GM19328 (cell line): ENCODE measurements around the gene HDAC4.

Source experiments
- ATAC-seq: cut with Tn5 transposase; IDR thresholded peaks from one replicate; pipeline ENCODE4 v1.9.1; 2021; ENCODE audit warnings: mild to moderate bottlenecking, moderate library complexity; ENCODE audit not compliant: unreplicated experiment

The HDAC4 gene

DNA sequence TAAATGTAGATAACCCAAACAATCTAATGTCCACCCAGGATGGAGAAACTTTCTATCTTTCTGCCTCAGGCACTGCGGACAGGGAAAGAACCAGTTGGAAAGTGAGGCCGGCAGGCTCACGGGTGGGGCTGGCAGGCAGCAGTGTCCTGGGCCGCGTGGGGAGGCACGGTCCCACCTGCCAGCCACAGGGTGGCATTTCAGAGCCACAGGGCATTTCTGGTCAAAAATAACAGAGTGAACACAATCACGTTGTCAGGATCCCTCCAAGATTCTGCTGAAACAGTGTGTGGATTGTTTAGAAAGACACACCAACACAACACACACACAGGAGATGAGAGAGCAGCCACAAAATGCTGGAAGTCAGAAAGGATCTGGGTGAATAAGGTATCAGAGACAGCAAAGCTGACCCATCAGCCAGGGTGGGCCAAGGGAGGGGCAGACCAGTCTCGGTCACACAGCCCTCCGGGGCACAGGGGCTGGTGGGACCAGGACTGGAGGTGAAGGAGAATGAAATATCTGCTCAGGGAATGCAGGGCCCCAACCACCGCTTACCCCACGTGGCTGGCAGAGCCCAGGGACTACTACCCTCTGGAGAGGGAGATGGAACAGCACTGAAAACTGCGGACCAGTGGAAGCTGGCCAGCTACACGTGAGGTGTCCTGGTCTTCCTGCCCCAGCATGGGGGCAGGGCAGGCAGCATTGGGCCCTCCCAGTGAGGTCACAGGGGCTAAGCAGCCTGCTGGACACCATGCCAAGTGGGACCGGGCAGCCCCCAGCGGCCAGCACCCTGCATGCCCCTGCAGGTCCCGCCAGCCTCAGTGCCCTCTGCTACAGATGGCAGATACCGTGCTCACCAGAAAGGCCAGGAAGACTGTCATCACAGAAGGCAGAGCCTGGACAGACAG lies 173.9 kb downstream of the HDAC4 start:
- no peak for ATAC-seq

DNA sequence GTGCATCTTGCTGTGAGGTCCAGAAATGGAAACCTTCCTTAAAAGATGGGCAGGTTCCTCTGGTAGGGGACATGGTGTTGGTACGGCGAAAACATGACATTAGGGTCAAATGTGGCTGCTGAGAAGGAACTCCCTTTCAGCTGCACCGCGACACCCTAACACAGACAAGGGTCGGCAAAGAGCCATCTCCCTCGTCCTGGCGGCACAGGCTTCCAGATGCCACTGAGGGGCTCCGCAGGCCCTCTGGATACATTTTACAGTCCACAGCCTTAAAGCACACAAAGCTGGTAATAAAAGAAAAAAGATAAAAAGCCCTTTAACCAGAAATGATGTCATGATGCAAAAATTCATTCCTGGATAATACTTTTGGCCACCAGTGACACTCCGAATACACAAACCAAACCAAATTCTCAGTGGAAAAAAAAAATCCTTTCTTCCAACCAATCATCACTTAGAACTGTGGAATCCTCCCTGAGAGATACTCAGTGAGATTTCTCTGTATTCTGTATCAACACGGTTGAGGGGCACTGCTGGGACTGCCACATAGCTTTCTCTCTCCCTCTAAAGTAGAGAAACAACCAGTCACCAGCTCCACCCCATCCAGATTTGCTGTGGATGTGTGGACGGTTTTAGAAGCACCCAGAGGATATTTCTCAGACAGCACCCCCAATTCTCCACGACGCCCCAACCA lies 174.8 kb downstream of the HDAC4 start:
- ATAC-seq: no peak

DNA sequence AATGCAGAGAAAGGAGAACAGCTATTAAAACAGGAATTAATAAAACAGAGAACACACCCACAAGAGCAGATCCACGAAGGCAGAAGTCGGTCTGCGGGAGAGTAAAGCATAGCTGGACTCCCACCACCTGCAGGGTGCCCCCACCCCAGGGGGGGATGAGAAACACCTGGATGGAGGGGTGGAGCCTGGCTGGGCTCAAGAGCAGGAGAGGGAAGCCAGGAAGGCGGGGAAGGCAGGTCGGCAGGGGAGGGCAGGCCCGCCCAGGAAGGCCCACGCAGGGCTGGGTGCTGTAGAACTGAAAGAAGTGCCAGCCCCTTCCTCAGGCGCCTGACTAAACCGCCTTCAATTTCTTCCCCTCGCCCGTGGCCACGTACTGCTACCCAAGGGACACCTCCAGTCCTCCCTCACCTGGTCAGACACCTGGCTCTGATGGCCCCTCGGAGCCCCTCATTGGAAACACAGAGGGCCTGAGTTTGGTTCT lies 175.4 kb downstream of the HDAC4 start:
- ATAC-seq: no peak

DNA sequence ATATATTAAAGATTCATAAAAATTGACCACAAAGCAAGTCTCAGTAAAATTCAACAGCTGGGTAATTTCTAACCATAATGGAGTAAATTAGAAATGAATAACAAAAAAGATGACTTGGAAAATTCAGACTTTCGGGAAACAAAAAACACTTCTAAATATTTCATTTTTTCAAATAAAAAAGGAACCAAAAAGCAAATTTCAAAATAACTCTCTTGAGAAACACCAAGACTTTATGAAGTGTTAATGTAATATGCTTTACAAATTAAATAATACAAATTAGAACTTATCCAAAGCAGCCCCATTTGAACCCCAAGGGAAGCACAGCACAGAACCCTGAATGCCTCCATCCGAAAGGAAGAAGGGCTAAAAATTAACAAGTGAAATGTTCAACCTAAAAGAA lies 175.9 kb downstream of the HDAC4 start:
- no peak for ATAC-seq

DNA sequence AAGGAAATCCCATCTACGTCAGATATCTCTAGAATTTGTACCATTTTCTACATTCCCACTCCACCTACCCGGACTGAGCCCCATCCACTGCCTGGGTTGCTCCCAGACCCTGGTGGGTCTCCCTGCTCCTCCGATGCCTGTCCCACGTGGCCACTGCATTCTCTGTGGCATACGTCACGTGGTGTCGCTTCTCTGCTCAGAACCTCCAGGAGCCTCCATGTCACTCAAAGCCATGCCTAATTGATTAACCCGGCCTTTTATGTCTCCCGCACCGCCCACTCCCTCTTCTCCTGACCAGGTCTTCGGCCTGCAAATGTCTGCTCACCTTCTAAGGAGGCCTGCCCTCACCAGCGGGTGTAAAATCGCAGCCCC lies 176.6 kb downstream of the HDAC4 start:
- ATAC-seq: no peak

DNA sequence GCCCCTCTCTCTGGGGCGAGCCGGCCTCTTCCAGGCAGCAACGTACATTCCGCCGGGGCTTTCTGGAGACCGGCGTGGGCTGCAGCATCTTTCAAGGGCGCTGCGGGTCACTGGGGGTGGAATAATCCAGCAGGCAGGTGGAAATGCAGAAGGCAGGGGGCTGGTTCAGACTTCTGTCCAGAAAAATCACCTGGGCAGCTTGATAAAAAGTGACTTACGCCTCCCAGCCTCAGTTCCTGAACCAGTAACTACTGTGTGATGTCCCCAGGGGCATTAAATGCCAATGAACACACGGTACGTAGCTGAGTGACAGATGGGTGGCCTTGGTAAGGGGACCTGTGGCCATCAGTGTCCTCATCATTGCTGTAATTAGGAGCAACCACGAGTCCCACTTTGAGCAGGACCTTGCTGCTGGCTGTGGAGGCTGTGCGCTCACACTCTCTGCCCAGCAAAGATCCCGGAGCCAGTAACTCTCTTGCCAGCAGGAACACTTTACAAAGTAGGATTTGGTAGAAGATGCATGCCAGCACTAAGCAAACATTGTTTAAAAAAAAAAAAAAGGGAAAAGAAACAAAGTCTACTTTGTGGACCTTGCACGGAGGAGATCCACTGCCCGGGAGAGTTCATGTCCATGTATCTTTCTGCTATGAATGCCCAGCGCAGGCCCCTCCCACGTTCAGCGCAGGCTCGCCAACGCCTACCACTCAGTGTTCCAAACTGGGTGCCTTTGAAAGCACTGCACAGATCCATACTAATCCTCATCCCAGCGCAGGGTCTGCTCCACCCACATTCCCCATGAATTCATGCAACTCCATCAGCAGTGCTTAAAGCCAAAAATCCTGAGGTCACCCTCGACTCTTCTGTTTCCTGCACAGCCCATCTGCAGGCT lies 177.3 kb downstream of the HDAC4 start:
- ATAC-seq: no peak

DNA sequence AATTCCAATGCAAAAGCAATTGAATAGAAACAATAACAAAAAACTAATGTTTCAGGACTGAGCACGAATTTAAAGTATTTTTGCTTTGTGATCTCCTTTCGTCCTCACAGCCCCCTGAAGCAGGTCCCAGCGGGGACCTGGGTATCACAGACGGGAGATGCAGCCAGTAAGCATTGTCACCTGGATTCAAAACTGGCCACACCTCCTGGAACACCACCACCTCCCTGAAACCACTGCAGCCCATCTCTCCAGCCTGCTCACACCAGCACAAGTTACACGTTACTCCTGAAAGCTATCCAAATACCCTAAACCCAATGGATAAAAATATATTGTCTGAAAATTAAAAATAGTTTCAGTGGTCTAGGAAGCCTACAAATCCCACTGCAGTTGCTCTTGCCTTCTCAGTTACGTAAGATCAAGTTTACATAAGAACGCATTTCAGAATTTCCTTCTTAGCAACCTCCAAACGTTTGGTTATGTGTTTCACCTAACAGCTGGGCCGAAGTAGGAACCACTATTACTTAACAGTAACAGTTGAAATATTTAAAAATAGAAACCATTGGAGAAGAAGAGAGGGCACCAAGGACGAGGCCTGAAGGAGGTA lies 178.0 kb downstream of the HDAC4 start:
- ATAC-seq: no peak

DNA sequence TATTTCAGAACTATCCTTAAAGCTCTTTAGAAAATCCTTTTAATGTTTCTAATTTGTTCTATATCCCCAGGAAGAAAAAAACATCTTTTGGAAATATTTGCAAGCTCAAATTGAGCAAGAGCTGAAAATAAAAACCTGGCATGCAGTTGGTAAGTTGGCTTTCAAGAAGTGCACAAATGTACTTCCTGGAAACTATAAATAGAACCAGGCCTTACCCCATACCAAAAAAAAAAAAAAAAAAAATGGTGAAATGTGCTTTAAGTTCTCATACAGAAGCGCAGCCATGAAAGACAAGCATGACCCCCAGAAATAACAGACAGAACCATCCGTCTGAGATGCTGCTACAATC lies 178.5 kb downstream of the HDAC4 start:
- ATAC-seq: no peak

DNA sequence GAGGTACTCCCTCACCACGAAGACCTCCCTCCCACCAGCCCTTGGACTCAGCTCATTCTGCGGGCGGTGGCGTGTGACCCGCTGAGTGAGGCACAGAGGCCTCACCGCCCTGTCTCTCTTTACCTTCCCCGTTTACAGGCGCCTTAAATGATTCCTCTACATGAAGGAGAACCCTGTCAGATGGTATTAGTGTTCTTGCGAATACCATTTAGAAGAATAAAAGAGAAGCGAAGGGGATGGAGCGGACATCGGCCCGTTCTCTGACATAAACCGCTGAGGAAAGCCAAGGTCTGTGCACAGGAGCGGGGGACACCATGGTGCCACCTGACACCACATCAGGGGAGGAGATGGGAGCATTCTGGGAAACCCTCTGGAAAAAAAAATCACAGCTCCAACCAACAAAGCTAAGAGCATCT lies 179.8 kb downstream of the HDAC4 start:
- no peak for ATAC-seq

DNA sequence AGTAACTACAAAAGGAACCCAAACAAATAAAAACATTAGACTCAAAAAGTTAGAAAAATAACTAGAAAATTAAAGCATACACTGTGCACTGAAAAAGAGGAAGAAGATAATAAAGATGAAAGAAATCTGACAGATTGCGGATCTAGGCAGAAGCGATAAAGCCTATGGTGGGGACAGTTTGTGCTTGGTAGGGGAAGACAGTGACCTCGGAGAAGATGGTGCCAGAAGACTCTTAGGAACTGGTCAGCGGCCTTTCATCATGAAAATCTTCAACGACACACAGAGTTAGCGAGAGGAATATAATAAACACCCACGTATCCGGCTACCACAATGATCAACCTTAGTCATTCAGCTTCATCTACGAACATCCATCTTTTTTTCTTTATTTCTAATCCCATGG lies 180.5 kb downstream of the HDAC4 start:
- no peak for ATAC-seq

DNA sequence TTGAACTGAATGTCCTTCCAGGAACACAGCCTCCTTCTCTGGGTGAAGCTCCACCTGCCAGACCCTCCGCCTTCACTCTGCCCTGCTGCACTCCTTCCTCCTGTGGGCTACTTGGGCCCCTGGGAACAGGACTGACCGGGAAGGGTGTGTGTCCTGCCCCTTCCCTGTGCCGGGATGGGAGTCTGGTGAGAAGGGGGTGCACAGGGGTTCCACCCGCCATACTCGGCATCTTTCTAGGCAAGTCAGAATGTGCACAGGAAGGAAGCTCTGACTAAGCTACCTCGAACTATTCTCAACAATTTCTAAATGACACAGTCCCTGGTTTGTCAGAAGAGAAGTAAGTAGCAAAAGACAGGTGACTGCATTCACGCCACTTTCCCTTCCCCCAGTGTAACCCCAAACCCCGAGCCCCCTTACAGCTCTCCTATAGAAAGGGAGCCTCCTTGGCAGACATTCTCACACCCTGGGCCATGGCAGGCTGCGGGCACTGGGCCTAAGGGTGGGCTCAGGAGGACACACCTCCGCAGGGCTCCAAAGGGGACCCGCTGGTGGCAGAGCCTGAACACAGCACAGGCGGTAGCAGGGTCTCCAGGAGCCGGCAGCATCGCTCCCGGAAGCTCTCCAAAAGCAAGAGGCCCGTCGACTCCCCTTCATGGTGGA lies 184.1 kb downstream of the HDAC4 start:
- no peak for ATAC-seq

DNA sequence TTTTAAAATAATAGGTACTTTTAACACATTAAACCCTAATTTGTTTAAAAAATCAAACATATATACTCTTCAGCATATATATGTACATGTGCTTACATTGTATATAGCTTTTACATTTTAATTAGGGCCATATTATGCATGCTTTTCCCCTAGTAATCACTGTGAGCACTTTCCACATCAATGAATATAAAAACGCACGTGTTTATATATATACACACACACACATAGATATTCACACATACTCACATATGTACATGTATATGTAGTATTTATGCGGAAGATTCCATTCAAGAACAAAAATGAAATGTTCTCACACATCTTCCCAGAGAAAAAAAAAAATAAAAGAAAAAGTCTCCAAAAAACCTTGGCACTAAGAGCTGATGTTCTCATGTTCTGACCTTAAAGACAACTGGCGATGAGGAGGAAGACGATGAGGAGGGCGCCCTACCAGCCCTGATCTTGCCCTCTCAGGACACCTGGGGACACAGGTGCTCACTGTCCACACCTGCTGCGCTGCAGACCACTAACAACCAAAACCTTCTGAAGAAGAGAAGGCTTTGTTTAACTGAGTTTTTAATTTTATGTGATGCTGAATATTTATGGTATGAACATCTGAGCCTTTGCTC lies 184.7 kb downstream of the HDAC4 start:
- ATAC-seq: no peak

DNA sequence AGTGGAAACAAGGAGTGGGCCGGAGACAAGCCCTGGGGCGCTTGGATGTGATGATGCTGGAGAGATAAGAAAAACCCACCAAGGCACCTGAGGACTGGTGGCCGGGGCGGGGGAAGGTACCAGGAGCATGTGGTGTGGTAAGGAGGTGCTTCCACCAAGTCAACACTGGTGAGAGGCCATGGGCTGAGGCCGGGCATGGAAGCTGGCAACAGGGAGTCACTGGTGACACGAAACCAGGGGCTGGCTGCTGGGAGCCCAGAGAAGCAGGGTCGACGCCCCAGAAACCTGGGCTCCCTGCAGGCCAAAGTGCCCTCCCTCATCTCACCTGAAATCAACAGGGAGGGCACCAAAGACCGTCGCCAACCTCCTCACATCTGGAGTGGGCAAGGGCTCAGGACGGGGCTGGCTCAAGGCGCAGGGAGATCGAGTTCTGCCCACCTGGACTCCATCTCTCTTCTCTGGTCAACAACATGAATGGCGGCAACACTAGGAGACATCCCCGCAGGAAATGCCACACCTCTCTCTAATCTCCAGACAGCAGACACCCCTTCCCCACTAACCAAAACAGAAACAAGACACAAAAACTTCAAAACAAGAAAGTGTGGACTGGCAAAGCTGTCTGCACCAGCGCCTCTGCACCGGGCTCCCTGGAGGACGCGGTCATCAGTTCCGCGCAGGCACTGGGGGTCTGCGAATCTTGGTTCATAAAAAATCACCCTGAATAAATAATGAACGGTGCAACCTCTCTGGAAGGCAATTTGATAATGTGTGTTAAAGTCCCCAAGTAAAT lies 185.5 kb downstream of the HDAC4 start:
- no peak for ATAC-seq

DNA sequence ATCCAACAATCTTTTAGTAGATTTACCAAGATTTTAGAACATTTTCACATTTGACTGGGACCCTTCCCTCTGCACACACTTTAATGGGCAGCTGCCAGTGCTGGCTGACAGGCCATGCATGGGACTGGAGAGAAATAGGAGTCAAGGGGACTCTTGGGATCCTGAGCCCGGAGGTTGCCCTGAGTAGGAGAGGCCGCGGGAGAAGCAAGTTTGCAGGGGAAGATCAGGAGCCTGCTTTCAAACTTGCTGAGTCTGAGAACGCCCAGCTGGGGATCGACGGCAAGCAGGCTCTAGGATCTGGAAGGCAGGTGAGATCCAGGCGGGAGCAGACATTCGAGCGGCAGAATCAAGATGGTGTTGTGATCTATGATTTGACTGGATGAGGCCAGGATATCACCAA lies 186.1 kb downstream of the HDAC4 start:
- ATAC-seq: no peak

DNA sequence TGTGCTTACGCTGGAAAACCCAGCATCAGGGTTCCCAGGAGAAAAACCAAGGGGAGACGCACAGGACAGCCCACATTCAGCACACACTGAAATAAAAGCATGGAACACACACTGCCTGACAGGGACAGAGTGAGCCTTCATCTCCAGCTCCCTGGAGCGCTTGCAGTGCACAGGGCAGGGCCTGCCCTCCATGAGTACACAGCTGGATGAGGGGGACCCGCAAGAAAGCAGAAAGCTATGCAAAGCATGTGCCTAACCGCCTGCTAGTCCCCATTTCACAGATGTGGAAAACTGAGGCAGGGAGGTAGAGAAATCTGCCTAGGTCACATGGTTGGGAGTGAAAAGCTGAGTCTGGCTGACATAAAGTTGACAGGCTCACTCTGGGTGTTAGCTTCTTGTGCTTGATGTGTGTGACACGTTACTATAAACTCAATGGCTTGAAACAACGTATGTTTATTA lies 187.1 kb downstream of the HDAC4 start:
- no peak for ATAC-seq

DNA sequence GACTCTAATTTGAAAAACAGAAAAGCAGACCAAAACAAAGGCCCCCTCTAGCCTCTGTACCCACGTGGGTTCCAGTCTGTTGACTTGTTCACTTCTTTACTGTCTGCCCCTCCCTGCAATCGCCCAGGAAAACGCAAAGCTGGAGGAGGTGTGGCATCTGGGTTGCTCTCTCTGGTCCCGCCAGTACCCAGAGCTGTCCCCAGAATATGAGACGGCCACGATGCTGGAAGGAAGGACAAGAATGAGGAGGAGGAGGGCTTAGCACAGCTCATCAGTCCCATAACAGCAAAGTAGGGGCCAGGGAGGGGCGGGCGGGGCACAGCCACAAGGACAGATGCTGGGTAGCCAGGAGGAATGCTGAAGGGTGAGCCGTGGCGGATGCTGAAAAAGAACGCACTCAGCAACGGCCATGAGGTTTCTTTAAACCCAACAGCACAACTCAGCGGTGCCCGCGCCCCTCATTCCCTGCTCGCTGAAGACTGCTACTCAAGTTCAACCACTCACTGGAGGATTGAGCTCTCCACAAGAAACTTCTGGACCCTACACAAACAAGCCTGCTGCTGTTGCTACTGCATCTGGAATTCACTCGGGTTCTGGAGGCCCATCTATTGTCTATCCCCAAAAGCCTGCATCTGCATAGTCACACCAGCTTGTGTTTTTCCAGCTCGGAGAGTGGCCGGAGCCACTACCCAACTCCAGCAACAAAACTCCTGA lies 187.7 kb downstream of the HDAC4 start:
- ATAC-seq: no peak

DNA sequence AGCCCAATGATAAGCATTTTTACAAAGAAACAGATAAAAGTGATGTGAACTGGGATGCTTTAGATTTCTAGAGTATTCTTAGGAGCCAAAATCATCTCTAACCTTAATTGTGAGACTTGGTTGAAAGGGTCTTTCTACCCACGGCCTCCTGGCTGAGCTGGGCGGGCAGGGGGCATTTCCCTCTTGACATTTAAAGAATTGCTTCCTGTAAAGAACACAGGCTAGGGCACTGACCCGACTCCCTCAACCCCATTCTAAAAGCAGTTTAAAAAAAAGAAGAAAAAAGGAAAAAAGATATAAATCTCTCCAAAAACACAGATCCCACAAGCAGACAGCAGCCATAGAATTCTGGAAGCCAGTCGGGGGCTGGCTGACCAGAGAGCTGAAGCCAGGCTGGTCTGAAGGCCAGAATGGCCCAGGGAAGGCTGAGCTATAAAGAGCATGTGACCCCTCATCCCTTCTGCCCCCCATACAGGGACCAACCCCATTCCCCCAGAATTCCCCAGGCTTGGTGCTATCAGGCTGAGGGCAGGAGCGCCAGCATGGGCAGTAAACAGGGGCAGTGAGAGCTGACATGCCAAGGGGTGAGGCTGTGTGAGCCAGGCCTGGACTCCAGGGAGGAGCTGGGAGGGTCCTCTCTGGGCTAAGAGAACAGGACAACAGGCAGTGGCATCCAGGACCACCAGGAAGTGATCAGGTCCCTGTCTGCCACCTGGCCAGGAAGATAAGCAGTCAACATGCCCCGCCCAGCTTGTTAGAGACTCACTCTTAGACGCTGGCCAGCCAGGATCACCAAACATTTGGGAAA lies 188.5 kb downstream of the HDAC4 start:
- no peak for ATAC-seq
